HCT116 (cell line): Measurements from ENCODE around the gene POU5F1.

Source experiments
- ATF3 ChIP-seq: IDR thresholded peaks from 2 replicates; pipeline ENCODE4 v1.6.1; 2012
- CTCF ChIP-seq, 3 experiments: fragments of 200-600 bp in 1 of 3; sonication (generic) in 1 of 3; IDR thresholded peaks in 2 of 3; conservative IDR thresholded peaks in 1 of 3; 2 replicates each; pipeline ENCODE4 v1.5.1; 2012 to 2017; ENCODE audit warnings: low read depth in 2 of 3, low read length in 2 of 3, antibody characterized with exemption in 1 of 3, borderline replicate concordance in 1 of 3, control low read depth in 1 of 3, mild to moderate bottlenecking in 1 of 3, mixed read lengths in 1 of 3, mixed run types in 1 of 3, moderate library complexity in 1 of 3; ENCODE audit not compliant: insufficient read depth in 1 of 3
- EZH2phosphoT487 ChIP-seq: fragments of 200-600 bp; IDR thresholded peaks from 2 replicates; pipeline ENCODE4 v1.6.1; 2018; ENCODE audit warnings: antibody characterized with exemption, borderline replicate concordance
- JUND ChIP-seq: IDR thresholded peaks from 2 replicates; pipeline ENCODE4 v1.6.1; 2012
- MAX ChIP-seq: IDR thresholded peaks from 2 replicates; pipeline ENCODE4 v1.6.1; 2012
- POLR2A ChIP-seq: IDR thresholded peaks from 2 replicates; pipeline ENCODE4 v1.7.0; 2011; ENCODE audit warnings: borderline replicate concordance; ENCODE audit not compliant: insufficient read depth, insufficient read length; ENCODE audit errors: extremely low read depth
- POLR2AphosphoS5 ChIP-seq: IDR thresholded peaks from 2 replicates; pipeline ENCODE4 v1.6.1; 2011; ENCODE audit warnings: mild to moderate bottlenecking, low read depth, low read length, moderate library complexity
- RAD21 ChIP-seq: IDR thresholded peaks from 2 replicates; pipeline ENCODE4 v1.6.1; 2012; ENCODE audit warnings: low read depth, mild to moderate bottlenecking
- SIN3A ChIP-seq: IDR thresholded peaks from 2 replicates; pipeline ENCODE4 v1.6.1; 2012; ENCODE audit warnings: low read depth
- YY1 ChIP-seq: IDR thresholded peaks from 2 replicates; pipeline ENCODE4 v1.6.1; 2011; ENCODE audit warnings: low read length, low read depth, moderate library complexity, mild to moderate bottlenecking; ENCODE audit not compliant: insufficient replicate concordance; ENCODE audit errors: extremely low read depth
- ZNF274 ChIP-seq: fragments of 200-500 bp; sonication (Bioruptor generic); IDR thresholded peaks from 2 replicates; pipeline ENCODE4 v1.6.1; 2014; ENCODE audit warnings: mild to moderate bottlenecking, low read depth, low read length, inconsistent platforms

- TF ChIP-seq POLR2A, result no peak
- no peak for TF ChIP-seq ZNF274
- no peak for TF ChIP-seq EZH2phosphoT487
- no peak for TF ChIP-seq CTCF (IDR thresholded peaks at IDR 0.05 in 2 of 3, conservative IDR thresholded peaks at IDR 0.05 in 1 of 3; ENCODE audit: borderline replicate concordance in 1 of 3, insufficient read depth in 1 of 3, low read depth in 2 of 3, low read length in 2 of 3)
- TF ChIP-seq ATF3, result no peak
- no peak for TF ChIP-seq JUND
- no peak for TF ChIP-seq POLR2AphosphoS5
- no peak for TF ChIP-seq MAX
- no peak for TF ChIP-seq SIN3A
- no peak for TF ChIP-seq RAD21
- no peak for TF ChIP-seq YY1
Measured at GRCh38 chr6:31154436-31154835, 16.0 kb downstream of the POU5F1 start.
